Transverse colon (tissue), 4 donors: ENCODE data around the gene CNKSR2. TPM values are rescaled to one million over a fixed set of nuclear protein-coding genes. Genes with fewer than 3 reads are reported as not detected.
A peak's percentile ranks its signal among the peaks of the same experiment; 100 is the strongest.

ENCODE experiments used
- DNase-seq: peaks from one replicate; pipeline ENCODE4 v3.0.0-alpha.2; 2019
- H3K27ac ChIP-seq, 4 donors: fragments of 200-600 bp; sonication (generic); 2 replicates each; pipeline ENCODE4 v1.5.1; 2016 to 2018; ENCODE audit warnings: inconsistent platforms in 4 of 4
- H3K27me3 ChIP-seq: fragments of 200-600 bp; sonication (generic); 2 replicates; pipeline ENCODE4 v1.5.1; 2017; ENCODE audit warnings: inconsistent platforms
- H3K36me3 ChIP-seq, 4 donors: fragments of 200-600 bp; sonication (generic); 2 replicates each; pipeline ENCODE4 v1.5.1; 2017 to 2019; ENCODE audit warnings: inconsistent platforms in 4 of 4
- H3K4me1 ChIP-seq, 4 donors: fragments of 200-600 bp; sonication (generic); 2 replicates each; pipeline ENCODE4 v1.5.1; 2017 to 2020; ENCODE audit warnings: inconsistent platforms in 4 of 4
- H3K4me3 ChIP-seq, 4 donors: fragments of 200-600 bp; sonication (generic); 1 replicate in 1 of 4; 2 replicates in 3 of 4; pipeline versions ENCODE4 v1.5.1 to v1.6.1; 2017 to 2019; ENCODE audit warnings: inconsistent platforms in 4 of 4
- H3K9me3 ChIP-seq, 2 donors: fragments of 200-600 bp; sonication (generic); 2 replicates each; pipeline ENCODE4 v1.5.1; 2017 to 2019; ENCODE audit warnings: inconsistent platforms in 2 of 2
- CTCF ChIP-seq, 5 experiments: fragments of 200-600 bp in 3 of 5; fragments of 450-650 bp in 2 of 5; sonication (generic) in 3 of 5; IDR thresholded peaks; 1 replicate in 2 of 5; 2 replicates in 3 of 5; pipeline ENCODE4 v1.5.1; 2016 to 2017; ENCODE audit warnings: antibody characterized with exemption in 5 of 5, inconsistent platforms in 3 of 5, mild to moderate bottlenecking in 2 of 5, moderate library complexity in 1 of 5
- EP300 ChIP-seq: sonication (generic); formaldehyde crosslinking; IDR thresholded peaks from one replicate; pipeline ENCODE4 v1.6.1; 2017; ENCODE audit warnings: antibody characterized with exemption, low read depth
- POLR2A ChIP-seq: fragments of 450-650 bp; IDR thresholded peaks from one replicate; pipeline ENCODE4 v1.6.1; 2016; ENCODE audit warnings: antibody characterized with exemption, mild to moderate bottlenecking, moderate library complexity
- POLR2AphosphoS5 ChIP-seq, 3 donors: sonication (generic); formaldehyde crosslinking; IDR thresholded peaks; one replicate each; pipeline ENCODE4 v1.6.1; 2016; ENCODE audit warnings: antibody characterized with exemption in 3 of 3
- WGBS, 2 donors: methylation state at CpG; one replicate each; pipeline ENCODE4 v1.1.5; 2018; ENCODE audit warnings: low coverage in 1 of 2; 5-methylcytosine and 5-hydroxymethylcytosine counted together
- in situ Hi-C, 4 donors: fragments of 200-750 bp; cut with MboI; loops; one replicate each; pipeline versions ENCODE4 v1.15.0 to v1.15.1; 2017; ENCODE audit warnings: low sequenced_read_pairs in 3 of 4, low pct_ligation_motif_present in 1 of 4, low pct_unique_long_range_greater_than_20kb in 1 of 4
- intact Hi-C: fragments of 100-400 bp; cut with DNase I; formaldehyde crosslinking; loops from one replicate; pipeline ENCODE4 v1.15.1; 2023; ENCODE audit warnings: low total_unique reads
- total RNA-seq, 4 donors: library from RNA; depleted of rRNA; stranded (reverse); fragments of >200 nt; gene quantifications; one replicate each; pipeline ENCODE4 v1.1.0, GENCODE V29; 2016

Gene CNKSR2
- total RNA-seq, 4 donors from 2014 or later, result 0.55 to 15.0 (median 2.7) TPM; not detected in 1

DNA sequence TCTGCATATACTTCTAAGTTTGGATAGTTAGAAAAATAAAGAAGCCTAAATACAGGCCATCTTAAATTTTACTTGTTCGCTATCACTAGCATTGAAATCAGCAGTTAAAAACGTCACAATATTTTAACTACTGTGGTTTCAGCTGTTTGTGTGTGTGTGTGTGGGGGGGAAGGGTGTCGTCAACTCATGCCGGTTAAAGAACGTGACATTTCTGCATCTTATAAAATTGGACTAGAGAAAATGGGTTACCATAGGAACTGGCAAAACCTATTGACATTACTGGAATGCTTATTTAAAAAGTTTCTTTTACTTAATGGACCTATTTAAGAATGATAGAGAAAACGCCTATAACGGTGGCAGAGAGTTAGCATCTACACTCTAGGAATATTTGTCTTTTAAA, 1.2 kb upstream of the CNKSR2 start:
- H3K4me1 ChIP-seq, result peaks cover 0 to 5% (median 0%) of the 10 kb centered on the region in 4 donors
- WGBS, 2 donors, result 47 to 70% methylated on average over 3 to 7 of the region's 7 CpGs
- no peaks in the 10 kb centered on the region for H3K9me3 ChIP-seq
- peaks cover 27% of the 10 kb centered on the region for H3K27me3 ChIP-seq
- no peak overlapping the region for H3K27ac ChIP-seq
- in situ Hi-C loops, result no loop called here
- no peak overlapping the region for H3K4me3 ChIP-seq
- no peaks in the 10 kb centered on the region for H3K36me3 ChIP-seq
- intact Hi-C loops, result no loop called here
- TF ChIP-seq POLR2A (no peak), CTCF (IDR thresholded peaks at IDR 0.05) (no peak), POLR2AphosphoS5 (IDR thresholded peaks at IDR 0.05) (no peak), EP300 (no peak)
- DNase-seq, result no peak

DNA sequence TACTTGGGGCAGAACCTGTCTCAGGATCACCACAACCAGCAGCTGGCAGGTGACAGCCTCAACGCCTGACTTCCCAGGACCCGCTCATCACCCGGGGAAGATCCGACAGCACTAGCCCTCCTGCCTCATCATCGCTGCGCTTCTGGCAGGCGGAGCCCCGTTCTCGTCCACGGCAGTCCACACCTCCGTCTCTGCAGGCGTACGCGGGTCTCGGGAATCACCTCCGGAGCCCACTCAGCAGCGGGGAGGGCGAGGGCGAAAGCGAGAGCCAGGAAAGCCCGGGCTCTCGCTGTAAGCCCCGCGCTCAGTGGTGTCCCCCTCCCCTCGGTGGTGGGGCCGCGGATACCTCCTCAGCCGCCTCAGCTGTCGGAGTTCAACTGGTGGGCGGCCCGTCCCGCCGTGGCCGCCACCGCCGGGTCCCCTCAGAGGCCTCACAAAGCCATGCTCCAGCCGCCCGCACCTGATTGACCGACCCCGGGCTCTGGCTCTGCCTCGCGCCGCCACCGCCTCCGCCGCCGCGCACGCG, 518 bp upstream of the CNKSR2 start:
- in situ Hi-C loops (no loop called here), intact Hi-C loops (no loop called here)
- TF ChIP-seq EP300 (no peak), CTCF (IDR thresholded peaks at IDR 0.05) (no peak), POLR2AphosphoS5 (IDR thresholded peaks at IDR 0.05) (no peak)
- peaks cover 27% of the 10 kb centered on the region for H3K27me3 ChIP-seq
- WGBS, 2 donors, result 50% methylated on average over 38 of the region's 50 CpGs; no CpG with 5 or more reads in 1 of the 2 donors
- H3K4me1 ChIP-seq, result peaks cover 0 to 5% (median 0%) of the 10 kb centered on the region in 4 donors
- DNase-seq, result no peak
- H3K9me3 ChIP-seq, result no peaks in the 10 kb centered on the region
- peak overlapping the region; percentile 16 to 56 (median 34) for H3K4me3 ChIP-seq
- H3K36me3 ChIP-seq, result no peaks in the 10 kb centered on the region
- no peak overlapping the region for H3K27ac ChIP-seq

GRCh38 chrX:21374994-21375707, 933 bp downstream of the CNKSR2 start:
- 40% methylated on average over 27 of the region's 46 CpGs; no CpG with 5 or more reads in 1 of the 2 donors for WGBS, 2 donors
- no peaks in the 10 kb centered on the region for H3K36me3 ChIP-seq
- peaks cover 27% of the 10 kb centered on the region for H3K27me3 ChIP-seq
- no peak overlapping the region for H3K27ac ChIP-seq
- no peak for DNase-seq
- TF ChIP-seq CTCF (IDR thresholded peaks at IDR 0.05), result no peak
- TF ChIP-seq EP300, result no peak
- no peak for TF ChIP-seq POLR2A
- H3K4me3 ChIP-seq, result peak overlapping the region; percentile 10 to 56 (median 34)
- in situ Hi-C loops (no loop called here), intact Hi-C loops (no loop called here)
- H3K4me1 ChIP-seq, result peaks cover 0 to 5% (median 0%) of the 10 kb centered on the region in 4 donors
- H3K9me3 ChIP-seq, result no peaks in the 10 kb centered on the region

GRCh38 chrX:21375708-21376009, 1.4 kb downstream of the CNKSR2 start:
- intact Hi-C loops, result no loop called here
- TF ChIP-seq CTCF (IDR thresholded peaks at IDR 0.05), result no peak
- TF ChIP-seq POLR2A, result no peak
- no peak for TF ChIP-seq EP300
- no peak for TF ChIP-seq POLR2AphosphoS5 (IDR thresholded peaks at IDR 0.05)
- in situ Hi-C loops, result no loop called here
- Histone ChIP-seq H3K9me3 (no peaks in the 10 kb centered on the region), H3K36me3 (no peaks in the 10 kb centered on the region), H3K27ac (no peak overlapping the region), H3K4me3 (peak overlapping the region in 1 of 4 donors; percentile 56), H3K4me1 (peaks cover 0 to 5% (median 0%) of the 10 kb centered on the region in 4 donors), H3K27me3 (peaks cover 27% of the 10 kb centered on the region)
- 34% methylated on average over 5 of the region's 5 CpGs; no CpG with 5 or more reads in 1 of the 2 donors for WGBS, 2 donors
- DNase-seq, result no peak
